WI38 (cell line): ENCODE data around the gene PAN3.

ENCODE experiments used
- H3K4me3 ChIP-seq: 2 replicates; pipeline ENCODE4 v1.5.1; 2011; ENCODE audit warnings: low read depth, mild to moderate bottlenecking, control low read depth, low read length
- TF ChIP-seq, protein P1 (sequence below): IDR thresholded peaks from 2 replicates; pipeline ENCODE4 v1.5.1; 2012; ENCODE audit warnings: low read depth, mild to moderate bottlenecking, control low read depth, low read length

Gene PAN3

GRCh38 chr13:28316836-28317235 is 178.5 kb downstream of the PAN3 start:
- TF ChIP-seq, protein P1, sequence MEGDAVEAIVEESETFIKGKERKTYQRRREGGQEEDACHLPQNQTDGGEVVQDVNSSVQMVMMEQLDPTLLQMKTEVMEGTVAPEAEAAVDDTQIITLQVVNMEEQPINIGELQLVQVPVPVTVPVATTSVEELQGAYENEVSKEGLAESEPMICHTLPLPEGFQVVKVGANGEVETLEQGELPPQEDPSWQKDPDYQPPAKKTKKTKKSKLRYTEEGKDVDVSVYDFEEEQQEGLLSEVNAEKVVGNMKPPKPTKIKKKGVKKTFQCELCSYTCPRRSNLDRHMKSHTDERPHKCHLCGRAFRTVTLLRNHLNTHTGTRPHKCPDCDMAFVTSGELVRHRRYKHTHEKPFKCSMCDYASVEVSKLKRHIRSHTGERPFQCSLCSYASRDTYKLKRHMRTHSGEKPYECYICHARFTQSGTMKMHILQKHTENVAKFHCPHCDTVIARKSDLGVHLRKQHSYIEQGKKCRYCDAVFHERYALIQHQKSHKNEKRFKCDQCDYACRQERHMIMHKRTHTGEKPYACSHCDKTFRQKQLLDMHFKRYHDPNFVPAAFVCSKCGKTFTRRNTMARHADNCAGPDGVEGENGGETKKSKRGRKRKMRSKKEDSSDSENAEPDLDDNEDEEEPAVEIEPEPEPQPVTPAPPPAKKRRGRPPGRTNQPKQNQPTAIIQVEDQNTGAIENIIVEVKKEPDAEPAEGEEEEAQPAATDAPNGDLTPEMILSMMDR: no peak
- no peak overlapping the region for H3K4me3 ChIP-seq

DNA sequence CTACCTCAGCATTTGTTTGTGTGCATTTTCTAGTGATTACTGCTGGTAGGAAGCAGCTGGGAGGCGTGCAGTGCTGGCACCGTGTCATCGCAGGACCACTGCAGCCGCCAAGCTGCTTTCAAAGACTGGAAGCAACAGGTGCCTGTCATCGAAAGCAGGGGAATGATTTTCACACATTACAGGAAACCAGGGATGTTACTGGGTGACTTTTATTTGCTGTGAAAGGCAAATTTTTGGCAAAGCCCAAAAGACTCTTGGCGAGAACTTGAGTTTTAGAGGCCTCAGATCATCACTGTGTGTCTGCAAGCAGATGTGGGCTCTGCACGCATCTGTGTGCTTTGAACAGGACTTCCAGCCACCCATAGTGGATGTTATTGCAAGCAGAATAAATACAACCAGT is 180.2 kb downstream of the PAN3 start:
- no peak overlapping the region for H3K4me3 ChIP-seq
- TF ChIP-seq, protein P1: no peak

DNA sequence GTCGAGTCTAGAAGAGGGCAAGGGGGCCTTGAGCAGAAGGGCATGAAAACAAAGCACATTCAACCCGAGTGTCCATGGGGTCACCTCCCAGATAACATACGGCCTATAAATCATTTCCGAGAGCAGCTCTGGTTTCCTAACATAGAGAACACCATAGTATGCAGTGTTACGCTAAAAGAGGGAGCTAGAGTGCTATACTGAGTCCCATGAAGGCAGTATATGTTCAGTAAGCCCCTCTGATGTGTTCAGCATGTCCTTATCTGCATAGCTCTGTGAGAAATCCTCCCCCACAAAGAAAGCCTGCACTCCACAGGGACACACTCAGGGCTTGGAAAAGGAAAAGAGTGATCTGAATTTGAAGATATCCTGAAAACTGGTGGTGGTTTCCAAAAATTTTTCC is 181.2 kb downstream of the PAN3 start:
- TF ChIP-seq, protein P1: no peak
- H3K4me3 ChIP-seq: no peak overlapping the region

GRCh38 chr13:28320209-28320608 is 181.9 kb downstream of the PAN3 start:
- TF ChIP-seq, protein P1: no peak
- H3K4me3 ChIP-seq: no peak overlapping the region

DNA sequence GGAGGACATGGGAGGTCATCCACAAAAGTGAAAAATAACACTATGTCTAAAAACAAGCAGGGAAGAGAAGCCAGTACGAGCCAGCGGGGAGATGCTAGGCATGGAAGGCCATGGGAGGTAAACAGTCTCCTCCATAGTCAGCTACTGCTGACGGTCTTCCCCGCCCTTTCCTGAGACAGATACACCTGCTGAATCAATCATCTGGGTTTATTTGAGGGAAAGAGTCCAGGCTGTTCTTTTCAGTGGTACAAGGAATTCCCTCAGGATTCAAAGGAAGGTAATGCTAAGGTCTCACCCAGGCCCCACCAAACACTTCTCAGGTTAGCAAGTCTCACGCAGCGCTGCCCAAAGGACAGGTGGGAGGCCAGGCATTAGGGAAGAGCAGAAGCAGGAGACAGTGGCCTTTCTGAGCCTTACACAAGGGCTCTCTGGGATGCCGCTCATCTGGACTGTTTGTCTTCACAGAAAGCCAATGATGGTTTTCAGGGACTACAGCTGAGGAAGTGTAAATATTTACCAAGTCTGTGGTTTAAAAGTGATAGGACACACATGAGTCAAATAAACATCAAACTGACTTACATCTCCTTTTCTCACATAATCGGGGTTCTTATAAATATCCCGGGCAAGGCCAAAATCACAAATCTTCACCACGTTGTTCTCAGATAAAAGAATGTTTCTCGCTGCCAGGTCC is 182.7 kb downstream of the PAN3 start:
- no peak overlapping the region for H3K4me3 ChIP-seq
- TF ChIP-seq, protein P1: no peak

DNA sequence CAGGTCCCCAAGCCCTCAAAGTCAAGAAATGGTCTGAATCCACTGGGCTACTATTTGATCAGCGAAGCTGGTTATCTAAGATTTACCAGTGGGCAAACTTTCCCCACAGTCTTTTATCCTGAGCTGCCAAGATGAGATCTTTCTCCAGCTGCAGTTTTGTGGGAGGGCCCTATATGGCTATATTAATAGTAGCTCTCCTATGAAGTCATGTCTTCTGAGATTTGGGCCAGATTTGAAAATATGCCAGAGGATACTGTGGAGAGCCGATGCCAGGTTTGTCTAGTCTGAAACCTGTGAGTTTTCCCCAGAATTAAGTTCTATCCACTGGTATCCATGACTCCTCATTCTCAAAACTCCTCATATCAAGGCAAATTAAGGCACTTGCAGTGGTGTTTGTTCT is 183.4 kb downstream of the PAN3 start:
- TF ChIP-seq, protein P1: no peak
- no peak overlapping the region for H3K4me3 ChIP-seq

DNA sequence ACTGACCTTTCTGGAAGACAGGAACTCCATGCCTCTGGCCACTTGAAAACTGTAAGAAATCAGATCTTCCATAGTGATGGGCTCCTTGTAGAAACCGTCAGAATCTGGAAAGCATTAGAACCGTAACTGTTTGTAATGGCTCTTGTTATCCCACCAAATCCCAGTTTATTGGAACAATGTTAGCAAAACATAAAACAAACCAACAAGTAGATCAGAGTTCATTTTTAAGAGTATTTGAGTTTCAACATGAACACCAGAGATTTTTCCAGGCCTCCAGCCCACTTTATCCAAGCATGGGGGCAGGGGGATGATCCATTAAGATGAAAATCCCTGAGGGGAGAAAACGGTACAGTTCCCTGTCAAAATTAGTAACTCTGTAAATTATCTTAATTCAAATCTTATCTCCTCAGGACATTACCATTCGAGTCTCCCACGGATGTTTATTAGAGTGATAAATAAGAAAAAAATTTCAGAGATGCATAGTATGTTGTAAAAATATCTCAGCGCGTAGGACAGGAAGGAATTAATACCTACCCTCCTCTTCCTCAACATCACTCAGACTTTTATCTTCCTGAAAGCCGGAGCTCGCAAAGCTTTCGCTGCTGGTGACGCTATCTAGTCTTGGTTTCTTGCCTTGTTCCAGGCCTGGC is 184.0 kb downstream of the PAN3 start:
- TF ChIP-seq, protein P1: no peak
- no peak overlapping the region for H3K4me3 ChIP-seq
